GM12892 (cell line): ENCODE data around the gene SPDYC.

Source experiments
- DNase-seq: peaks from one replicate; pipeline ENCODE4 v3.0.0; 2011; ENCODE audit not compliant: insufficient read length
- FAIRE-seq: peaks from 2 replicates; lab custom pipeline; 2011; peaks lifted over from hg19 to GRCh38; lab: Jason Lieb, UNC
- POLR2A ChIP-seq: IDR thresholded peaks from 2 replicates; pipeline ENCODE4 v1.6.1; 2011; ENCODE audit warnings: low read depth, low read length, control low read depth
- POLR2AphosphoS5 ChIP-seq: IDR thresholded peaks from 2 replicates; pipeline ENCODE4 v1.6.1; 2011; ENCODE audit warnings: low read depth, low read length, control low read depth
- TAF1 ChIP-seq: IDR thresholded peaks from 2 replicates; pipeline ENCODE4 v1.6.1; 2011; ENCODE audit warnings: low read depth, mild to moderate bottlenecking, control low read depth, low read length, borderline replicate concordance

Gene SPDYC

GRCh38 chr11:65212226-65212801 is 42.3 kb downstream of the SPDYC start:
- TF ChIP-seq TAF1 = no peak
- 0 out of 2 replicates have a peak, but pooled peaks have one; percentile 26 for TF ChIP-seq POLR2AphosphoS5
- no peak for FAIRE-seq
- no peak for DNase-seq

GRCh38 chr11:65213322-65214211 is 43.5 kb downstream of the SPDYC start:
- DNase-seq (no peak), FAIRE-seq (peak; percentile 46)
- no peak for TF ChIP-seq TAF1
- TF ChIP-seq POLR2AphosphoS5 = no peak
- TF ChIP-seq POLR2A = no peak

- FAIRE-seq = no peak
- no peak for TF ChIP-seq TAF1
- TF ChIP-seq POLR2A = no peak
- no peak for TF ChIP-seq POLR2AphosphoS5
- no peak for DNase-seq
These were observed 44.3 kb downstream of the SPDYC start for GRCh38 chr11:65214212-65214845.

- FAIRE-seq (no peak), DNase-seq (no peak)
- no peak for TF ChIP-seq POLR2A
- no peak for TF ChIP-seq TAF1
- no peak for TF ChIP-seq POLR2AphosphoS5
These were observed 45.5 kb downstream of the SPDYC start for GRCh38 chr11:65215441-65216076.

GRCh38 chr11:65216830-65217229 is 46.8 kb downstream of the SPDYC start:
- FAIRE-seq = no peak
- no peak for DNase-seq
- TF ChIP-seq TAF1 = no peak
- TF ChIP-seq POLR2AphosphoS5 = no peak
- TF ChIP-seq POLR2A = no peak

GRCh38 chr11:65217441-65218423 is 47.7 kb downstream of the SPDYC start:
- TF ChIP-seq TAF1 = no peak
- no peak for TF ChIP-seq POLR2A
- no peak for TF ChIP-seq POLR2AphosphoS5
- FAIRE-seq (no peak), DNase-seq (no peak)

- no peak for TF ChIP-seq POLR2A
- no peak for TF ChIP-seq TAF1
- TF ChIP-seq POLR2AphosphoS5 = no peak
- peak; percentile 27 for FAIRE-seq
These were observed 48.4 kb downstream of the SPDYC start for GRCh38 chr11:65218446-65218845.

GRCh38 chr11:65219930-65220213 is 49.8 kb downstream of the SPDYC start:
- DNase-seq (no peak), FAIRE-seq (no peak)
- TF ChIP-seq POLR2AphosphoS5 (no peak), POLR2A (no peak), TAF1 (no peak)

More at GRCh38 chr11:65218446-65218845, 48.4 kb downstream of the SPDYC start:
- no peak for DNase-seq

GRCh38 chr11:65221026-65221425 is 51.0 kb downstream of the SPDYC start:
- FAIRE-seq (no peak), DNase-seq (no peak)
- TF ChIP-seq POLR2A (no peak), POLR2AphosphoS5 (no peak), TAF1 (no peak)
